ENCODE results near the gene CRB1.
"Not testable (repeated sequence)": the region's sequence is repeated elsewhere in the genome, so short reads cannot be mapped to it uniquely, and the experiment has no call there.

The CRB1 gene

DNA sequence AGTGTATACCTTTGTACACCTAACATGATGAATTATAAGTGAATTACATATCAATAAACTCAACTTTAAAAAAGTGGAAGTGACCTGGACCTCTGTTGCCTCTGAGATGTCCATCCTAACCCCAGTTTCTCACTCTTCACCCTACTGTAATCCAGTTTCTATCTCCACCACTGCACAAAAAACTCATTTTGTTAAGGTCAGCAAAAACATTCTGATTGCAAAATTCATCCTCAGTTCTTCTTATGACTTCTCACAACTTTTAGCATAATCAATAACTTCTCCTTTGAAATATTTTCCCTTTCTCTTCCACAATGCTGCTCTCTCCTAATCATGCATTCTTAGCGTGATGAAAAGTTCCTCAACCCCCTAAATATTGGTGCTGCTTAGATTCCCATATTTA is 129.8 kb downstream of the CRB1 start:
- DNase-seq (ENCODE audit: low read depth in 2 of 2, low spot score in 1 of 2), result no peak

DNA sequence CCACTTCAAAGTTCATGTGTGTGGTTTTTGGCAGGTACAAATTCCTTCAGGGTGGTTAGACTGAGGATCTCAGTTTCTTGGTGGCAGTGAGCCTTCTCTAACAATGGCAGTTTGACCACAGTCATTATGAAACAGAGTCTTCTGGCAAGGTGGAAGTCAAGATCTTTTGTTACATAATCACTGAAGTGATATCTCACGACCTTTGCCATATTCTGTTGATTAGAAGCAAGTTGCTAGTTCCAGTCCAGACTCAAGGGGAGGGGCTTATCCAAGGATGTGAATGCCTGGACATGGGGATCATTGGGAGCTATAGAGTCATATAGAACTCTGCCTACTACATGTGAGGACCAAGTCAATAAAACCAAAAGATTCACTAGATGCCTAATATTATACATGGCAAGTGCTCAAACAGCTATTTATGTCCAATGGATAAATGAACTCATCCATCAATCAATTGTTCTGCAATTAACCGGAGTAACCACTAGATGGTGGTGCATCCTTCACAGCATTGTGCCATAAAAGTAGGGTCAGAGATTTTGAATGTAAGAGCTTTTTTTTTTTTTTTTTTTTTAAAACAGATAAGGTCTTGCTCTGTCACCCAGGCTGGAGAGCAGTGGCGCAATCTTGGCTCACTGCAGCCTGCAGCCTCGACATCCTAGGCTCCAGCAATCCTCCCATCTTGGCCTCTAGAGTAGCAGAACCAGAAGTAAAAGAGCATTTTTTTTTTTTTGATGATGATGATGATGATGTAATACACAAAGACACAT is 131.9 kb downstream of the CRB1 start:
- DNase-seq (ENCODE audit: low read depth in 2 of 2, low spot score in 1 of 2), result no peak

DNA sequence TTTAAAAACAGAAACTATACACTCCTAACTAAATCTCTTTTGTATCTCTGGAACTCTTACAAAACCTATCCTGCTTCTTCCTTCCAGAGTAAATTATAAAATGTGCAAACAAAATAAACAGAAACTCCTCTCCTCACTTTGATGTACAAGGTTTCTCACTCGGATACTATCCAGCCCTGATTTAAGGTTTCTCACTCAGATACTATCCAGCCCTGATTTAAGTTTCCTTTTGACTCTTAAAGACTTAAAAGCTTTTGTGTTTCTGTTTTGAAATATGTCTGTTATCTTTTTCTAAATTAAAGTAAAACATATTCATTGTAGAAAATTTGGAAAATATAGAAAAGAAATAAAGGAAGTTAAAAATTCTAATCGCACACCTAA is 132.5 kb downstream of the CRB1 start:
- DNase-seq (ENCODE audit: low read depth in 2 of 2, low spot score in 1 of 2), result no peak

DNA sequence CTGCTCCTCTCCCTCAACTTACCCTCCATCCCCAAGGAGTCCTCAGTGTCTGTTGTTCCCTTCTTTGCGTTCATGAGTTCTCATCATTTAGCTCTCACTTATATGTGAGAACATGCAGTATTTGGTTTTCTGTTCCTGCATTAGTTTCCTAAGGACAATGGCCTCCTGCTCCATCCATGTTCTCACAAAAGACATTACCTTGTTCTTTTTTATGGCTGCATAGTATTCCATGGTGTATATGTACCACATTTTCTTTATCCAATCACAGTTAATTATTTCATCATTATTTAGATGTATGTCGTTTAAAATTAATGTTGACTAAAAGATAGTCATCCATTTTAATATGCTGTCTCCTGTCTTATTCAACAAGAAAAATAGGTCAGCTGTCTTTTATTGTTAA is 134.1 kb downstream of the CRB1 start:
- DNase-seq (ENCODE audit: low read depth in 2 of 2, low spot score in 1 of 2), result no peak

DNA sequence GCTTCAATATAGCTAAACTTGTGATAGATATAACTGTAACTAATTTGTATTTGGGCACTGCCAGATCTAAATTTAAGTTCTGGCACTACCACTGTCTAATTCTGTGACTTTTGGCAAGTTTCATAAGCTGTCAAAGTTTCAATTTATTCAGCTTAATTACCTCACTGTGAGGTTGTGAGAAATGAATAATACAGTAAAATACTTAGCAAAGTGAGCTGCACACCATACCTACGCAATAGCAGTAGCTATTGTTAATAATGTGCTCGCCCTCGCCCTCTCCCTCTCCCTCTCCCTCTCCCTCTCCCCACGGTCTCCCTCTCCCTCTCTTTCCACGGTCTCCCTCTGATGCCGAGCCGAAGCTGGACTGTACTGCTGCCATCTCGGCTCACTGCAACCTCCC is 136.7 kb downstream of the CRB1 start:
- not testable (repeated sequence) for DNase-seq (ENCODE audit: low read depth in 2 of 2, low spot score in 1 of 2)

DNA sequence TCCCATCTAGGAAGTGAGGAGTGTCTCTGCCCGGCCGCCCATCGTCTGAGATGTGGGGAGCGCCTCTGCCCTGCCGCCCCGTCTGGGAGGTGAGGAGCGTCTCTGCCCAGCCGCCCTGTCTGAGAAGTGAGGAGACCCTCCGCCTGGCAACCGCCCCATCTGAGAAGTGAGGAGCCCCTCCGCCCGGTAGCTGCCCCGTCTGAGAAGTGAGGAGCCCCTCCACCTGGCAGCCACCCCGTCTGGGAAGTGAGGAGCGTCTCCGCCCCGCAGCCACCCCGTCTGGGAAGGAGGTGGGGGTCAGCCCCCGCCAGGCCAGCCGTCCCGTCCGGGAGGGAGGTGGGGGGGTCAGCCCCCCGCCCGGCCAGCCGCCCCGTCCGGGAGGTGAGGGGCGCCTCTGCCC is 137.6 kb downstream of the CRB1 start:
- not testable (repeated sequence) for DNase-seq (ENCODE audit: low read depth in 2 of 2, low spot score in 1 of 2)

DNA sequence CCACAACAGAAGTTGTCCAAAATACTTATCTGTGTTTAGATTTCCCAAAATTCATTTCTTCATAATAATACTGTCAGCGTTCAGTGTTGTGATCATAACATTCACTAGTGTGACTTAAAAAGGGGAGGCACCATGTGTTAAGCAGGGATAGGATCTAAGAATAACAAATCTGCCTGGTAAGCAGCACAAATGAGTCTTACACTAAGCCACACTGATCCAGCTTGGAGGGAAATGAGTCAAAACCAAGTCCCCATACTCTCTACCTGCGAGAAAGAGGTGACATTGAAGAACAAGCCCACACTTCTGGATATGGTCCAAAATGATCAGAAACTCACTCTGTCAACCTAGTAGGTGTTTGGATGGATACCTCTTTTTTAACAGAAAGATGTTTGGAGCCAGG is 145.5 kb downstream of the CRB1 start:
- DNase-seq (ENCODE audit: low read depth in 2 of 2, low spot score in 1 of 2), result no peak

DNA sequence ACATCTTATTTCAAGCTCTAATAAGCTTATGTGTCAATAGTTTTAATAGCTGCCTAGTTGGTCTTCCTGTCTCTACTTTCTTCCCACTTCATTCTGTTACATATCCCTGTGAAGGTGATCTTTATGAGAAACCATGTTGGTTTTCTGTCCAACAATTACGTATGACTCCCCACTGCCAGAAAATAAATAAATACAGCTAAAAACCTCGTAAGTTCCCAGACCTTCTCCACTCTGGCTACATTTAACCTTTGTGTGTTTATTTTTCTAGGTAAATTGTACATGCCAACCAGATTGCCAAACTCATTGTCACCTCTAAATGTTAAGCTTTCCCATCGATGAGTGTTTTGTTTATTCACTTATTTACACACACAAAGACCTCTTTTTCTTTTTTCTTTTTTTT is 147.2 kb downstream of the CRB1 start:
- no peak for DNase-seq (ENCODE audit: low read depth in 2 of 2, low spot score in 1 of 2)

DNA sequence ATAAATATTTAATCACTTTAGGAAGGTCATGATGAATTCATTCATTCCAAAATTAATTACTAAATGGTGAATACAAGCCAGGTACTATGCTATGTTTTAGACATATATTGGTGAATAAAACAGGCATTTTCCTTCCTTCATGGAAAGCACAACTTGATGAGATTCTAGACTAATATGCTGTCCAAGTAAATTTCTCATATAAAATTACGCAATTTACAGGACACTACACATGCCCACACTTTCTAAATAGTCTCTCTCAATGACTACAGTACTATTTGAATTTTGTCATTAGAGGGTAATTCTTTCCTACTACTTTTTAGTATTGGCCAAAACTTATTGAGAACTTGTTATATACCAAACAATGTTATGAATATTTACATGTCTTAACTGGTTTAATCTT is 150.6 kb downstream of the CRB1 start:
- no peak for DNase-seq (ENCODE audit: low read depth in 2 of 2, low spot score in 1 of 2)

DNA sequence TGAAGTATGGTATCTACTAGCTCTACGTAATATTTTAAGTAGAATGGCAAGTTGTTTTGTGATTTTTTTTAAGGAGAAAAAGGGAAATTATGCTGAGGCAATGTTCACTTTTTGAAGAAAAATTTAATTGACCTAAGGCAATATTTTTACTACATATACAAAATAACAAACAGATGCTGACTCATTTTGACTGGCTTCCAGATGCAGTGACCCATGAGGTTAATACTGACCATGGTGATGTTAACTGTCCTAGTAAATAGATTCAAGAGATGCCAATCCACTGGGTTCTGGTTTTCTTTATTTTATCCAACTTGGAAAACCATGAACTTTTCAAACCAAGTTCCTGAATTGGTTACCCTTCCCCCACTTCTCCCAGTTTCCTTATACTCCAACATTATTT is 154.9 kb downstream of the CRB1 start:
- DNase-seq (ENCODE audit: low read depth in 2 of 2, low spot score in 1 of 2), result no peak

DNA sequence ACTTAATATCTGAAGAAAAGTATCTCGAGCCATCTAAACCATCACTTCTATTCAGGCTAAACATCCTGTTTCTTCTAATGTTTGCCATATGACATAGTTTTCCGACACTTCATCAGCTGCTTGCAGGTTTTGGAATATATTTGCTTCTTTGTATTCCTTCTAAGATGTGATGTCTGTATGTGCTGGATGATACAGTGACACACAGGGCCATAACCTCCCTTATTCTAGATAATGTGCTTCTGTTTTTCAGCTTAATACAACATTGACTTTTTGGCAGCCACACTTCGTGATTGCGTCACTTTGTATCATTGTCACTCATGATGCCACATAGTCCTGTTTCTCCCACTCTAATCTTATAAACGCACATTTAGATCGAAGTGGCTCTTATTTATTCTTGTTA is 156.3 kb downstream of the CRB1 start:
- no peak for DNase-seq (ENCODE audit: low read depth in 2 of 2, low spot score in 1 of 2)

DNA sequence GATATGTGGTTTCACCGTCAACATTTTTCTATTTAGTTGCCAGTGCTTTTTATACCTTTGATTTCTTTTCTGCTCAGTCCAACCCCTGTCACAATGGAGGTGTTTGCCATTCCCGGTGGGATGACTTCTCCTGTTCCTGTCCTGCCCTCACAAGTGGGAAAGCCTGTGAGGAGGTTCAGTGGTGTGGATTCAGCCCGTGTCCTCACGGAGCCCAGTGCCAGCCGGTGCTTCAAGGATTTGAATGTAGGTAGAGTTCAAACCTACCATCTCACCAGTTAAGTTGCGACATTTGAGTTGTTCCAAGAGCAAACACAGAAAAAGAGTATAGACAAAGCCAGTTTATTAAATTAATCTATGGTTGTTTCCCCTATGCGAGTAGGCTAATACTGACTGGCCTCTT is 161.3 kb downstream of the CRB1 start:
- no peak for DNase-seq (ENCODE audit: low read depth in 2 of 2, low spot score in 1 of 2)

DNA sequence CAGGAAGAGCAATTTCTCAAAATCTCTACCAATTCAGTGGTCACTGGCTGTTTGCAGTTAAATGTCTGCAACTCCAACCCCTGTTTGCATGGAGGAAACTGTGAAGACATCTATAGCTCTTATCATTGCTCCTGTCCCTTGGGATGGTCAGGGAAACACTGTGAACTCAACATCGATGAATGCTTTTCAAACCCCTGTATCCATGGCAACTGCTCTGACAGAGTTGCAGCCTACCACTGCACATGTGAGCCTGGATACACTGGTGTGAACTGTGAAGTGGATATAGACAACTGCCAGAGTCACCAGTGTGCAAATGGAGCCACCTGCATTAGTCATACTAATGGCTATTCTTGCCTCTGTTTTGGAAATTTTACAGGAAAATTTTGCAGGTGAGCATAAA is 167.2 kb downstream of the CRB1 start:
- DNase-seq (ENCODE audit: low read depth in 2 of 2, low spot score in 1 of 2), result no peak

DNA sequence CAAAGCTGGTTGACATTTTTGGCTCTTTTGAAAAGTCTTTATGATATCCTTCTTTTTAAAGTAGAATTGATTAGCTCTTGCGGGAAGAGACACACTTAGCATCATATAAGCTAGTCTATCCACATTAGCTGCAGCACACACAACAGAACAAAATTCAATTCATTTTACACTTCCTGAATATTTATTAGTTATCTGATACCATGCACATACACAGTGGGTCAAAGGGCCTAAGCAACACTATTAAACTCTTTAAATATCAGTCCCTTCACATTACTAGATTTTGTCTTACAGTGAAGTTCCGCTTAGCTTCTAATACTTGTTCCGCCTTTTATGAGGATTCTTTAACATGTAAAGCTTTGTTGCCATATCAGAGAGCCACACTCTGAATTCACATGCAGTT is 169.5 kb downstream of the CRB1 start:
- DNase-seq (ENCODE audit: low read depth in 2 of 2, low spot score in 1 of 2), result no peak

DNA sequence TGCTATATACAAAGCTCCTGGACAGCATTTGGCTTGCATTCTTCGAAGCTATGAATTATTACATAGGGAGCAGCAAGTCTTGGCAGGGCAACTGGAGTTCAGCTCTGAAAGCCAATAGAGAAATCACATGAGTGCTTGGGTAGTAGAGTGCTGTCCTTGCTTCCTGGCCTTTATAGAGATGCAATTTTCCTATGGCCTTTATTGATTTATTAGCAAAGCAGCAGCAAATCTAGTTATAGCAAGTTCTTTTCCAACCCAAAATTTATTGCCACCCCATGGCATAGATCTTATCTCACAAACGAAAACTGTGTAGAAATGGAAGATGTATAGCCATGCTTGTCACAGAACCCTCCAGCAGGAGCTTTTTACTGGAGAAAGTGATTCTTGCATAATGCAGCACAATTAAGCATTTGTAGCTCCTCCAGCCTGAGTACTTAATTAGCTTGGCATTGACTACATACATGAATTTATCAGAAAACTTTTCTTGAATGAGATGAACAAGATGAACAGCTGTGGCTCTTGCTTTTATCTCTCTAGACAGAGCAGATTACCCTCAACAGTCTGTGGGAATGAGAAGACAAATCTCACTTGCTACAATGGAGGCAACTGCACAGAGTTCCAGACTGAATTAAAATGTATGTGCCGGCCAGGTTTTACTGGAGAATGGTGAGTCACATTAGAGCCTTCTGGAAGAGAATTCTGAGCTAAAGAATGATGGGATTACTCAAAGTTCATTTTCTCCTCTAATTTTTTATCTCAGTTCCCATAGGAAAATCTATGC is 170.1 kb downstream of the CRB1 start:
- no peak for DNase-seq (ENCODE audit: low read depth in 2 of 2, low spot score in 1 of 2)

DNA sequence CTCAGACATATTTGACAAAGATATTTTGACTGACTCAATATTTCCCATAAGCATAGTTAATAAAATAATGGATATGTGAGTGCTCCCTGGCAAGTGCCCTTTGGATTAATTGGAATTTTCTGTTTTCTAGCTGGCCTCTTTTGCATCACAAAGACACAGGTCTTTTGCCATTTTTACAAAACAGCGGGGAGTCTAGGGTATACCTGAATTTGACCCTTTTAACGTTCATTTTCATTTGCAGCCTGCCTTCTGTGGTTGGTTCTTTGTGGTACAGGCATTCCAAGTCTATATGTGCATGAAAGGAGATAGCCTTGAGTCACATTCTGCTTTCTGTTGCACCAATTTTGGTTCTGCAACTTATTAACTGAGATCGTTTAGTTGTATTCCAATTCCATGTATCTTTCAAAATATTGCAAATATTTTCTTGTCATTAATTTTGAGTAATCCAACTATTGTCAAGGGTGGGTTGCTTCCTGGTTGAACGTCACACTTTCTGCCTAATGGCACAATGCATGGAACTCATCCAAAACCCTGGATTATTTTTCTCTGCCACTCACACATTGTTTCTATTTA is 171.7 kb downstream of the CRB1 start:
- DNase-seq (ENCODE audit: low read depth in 2 of 2, low spot score in 1 of 2), result no peak

DNA sequence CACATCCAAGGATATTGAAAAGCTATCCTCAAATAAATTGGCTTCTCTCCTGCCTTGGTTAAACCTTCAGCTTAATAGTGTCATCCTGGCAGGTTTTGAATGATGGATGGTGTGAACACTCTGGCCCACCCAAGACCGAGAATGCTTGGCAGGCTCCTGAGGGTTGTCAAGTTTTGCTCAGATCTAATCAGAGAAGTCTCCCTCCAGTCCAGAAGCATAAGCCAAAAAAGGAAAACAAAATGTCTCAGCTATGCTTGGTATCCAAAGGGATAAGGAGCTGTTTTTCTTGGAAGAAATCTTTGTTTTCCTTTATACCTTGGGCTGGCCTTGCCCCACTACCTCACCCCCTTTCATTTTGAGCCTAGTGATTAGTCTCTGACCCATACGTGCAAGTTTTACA is 172.7 kb downstream of the CRB1 start:
- DNase-seq (ENCODE audit: low read depth in 2 of 2, low spot score in 1 of 2), result no peak

DNA sequence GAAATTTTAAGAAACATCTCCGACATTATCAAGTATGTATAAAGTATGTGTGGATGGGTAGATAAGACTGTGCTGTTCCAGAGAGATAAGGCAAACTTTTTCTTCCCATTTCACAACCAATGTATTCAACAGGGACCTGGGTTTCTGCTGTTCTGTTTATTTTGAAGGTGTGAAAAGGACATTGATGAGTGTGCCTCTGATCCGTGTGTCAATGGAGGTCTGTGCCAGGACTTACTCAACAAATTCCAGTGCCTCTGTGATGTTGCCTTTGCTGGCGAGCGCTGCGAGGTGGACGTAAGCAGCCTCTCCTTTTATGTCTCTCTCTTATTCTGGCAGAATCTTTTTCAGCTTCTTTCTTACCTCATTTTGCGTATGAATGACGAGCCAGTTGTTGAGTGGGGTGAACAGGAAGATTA is 174.0 kb downstream of the CRB1 start:
- DNase-seq (ENCODE audit: low read depth in 2 of 2, low spot score in 1 of 2), result no peak

DNA sequence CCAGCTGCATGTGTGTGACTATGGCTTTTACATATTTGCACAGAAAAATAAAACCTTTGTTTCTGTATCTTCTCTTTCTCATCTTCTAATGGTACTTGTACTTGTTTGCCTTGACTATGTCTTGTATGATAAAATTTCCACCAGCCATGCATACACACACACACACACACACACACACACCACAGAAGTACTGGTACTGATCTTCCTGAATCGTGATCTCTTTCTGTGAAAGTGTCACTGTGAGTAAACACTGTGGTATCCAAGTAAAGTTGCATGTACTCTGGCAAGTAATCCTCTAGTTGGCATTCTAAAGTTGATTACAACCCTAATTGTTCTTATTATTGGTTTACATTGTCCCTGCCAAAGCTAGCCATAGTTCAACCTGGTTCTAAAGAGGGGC is 176.7 kb downstream of the CRB1 start:
- DNase-seq (ENCODE audit: low read depth in 2 of 2, low spot score in 1 of 2), result no peak

DNA sequence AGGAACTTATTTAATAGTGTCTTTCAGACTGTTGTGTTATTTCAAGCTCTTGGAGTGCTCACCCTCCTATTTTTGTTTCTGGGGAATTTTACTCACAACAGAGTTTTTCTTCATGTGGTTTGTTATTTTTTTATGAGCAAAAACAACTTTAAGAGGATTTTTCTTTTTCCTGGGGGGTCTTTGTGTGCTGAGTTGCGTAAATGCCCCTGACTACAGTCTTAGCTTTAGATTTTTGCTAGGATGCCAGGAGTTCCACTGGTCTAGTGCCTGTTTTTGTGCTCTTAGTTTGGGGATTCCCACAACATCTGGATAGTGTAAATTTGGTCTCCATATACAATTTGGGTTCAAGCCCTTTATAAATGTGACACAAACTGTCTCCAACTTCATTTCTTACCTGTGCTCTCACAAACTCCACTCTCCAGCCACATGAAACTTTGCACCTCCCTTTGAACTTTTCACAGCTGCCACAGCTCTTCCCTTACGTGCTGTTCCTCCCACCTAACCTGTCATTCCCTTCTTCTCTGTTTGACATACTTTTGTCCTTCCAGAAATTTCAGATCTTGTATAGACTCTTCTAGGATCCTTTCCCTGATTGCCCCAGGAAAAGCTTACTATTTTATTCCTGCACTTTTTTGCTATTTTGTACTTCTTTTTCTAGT is 180.2 kb downstream of the CRB1 start:
- no peak for DNase-seq (ENCODE audit: low read depth in 2 of 2, low spot score in 1 of 2)

DNA sequence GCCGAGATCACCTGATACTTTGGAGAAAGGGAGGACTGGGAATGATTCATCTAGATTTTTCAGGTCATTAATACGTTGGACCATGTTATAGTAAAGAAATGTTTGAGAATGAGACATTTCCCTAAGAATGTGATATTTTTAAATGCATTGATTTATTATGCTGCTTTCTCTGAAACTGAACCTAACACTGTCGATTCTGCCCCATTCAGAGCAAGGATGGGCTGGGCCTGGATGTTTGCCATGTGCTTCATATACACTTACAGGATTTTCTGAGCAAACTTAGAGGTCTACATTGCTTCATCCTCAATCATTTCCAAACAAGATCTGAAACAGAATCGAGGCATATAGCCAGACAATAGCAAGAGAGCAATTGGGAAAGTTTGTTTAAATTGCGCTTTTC is 183.3 kb downstream of the CRB1 start:
- no peak for DNase-seq (ENCODE audit: low read depth in 2 of 2, low spot score in 1 of 2)
